Measurements from ENCODE around the gene LRP10. TPM values are rescaled to one million over a fixed set of nuclear protein-coding genes. Genes with fewer than 3 reads are reported as not detected.

The LRP10 gene
- total RNA-seq, 4 donors from 2014 or later, result 73.5 to 125 (median 96.6) TPM

DNA sequence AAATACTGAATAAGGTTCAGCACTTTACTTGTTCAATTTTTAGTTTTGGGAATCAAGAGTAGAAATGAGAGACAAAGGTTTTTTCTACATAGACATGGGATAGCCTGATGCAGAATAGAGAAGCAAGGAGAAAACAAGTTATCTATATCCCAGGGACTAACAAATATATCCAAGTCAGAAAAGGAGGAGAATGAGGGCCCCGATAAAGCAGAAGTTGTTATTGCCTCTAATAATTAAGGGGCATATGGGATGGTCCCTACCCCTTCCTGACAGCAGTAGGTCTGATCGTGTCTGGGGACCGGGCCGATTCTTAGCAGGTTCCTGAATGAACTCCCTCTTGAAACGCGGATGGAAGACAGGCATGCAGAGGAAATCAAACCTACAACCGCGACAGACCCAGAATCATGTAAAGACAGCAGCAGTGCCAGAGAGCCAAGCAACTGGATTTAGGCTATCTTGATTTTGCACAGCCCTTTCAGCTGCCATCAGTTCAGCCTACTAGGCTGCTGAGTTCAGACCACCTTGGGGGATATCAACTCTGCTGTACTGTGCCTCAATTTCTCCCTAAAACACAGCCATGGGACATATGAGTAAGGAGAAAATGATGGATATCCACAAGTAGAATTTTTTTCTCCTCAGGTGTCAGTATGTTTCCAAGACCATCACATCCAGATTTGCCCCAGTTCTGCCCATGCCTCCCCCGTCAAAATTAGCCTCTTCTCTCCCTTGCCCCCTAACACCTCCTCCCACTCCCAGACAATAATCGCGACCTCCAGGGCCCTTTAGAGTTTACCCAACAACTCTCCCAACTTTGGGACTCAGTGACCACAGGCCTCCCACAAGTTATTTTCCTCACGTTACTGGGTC is 56.9 kb downstream of the LRP10 start:
- DNase-seq (ENCODE audit: low spot score), result no peak
- no peak for TF ChIP-seq CTCF (IDR thresholded peaks at IDR 0.05)
- no peak for ATAC-seq (ENCODE audit: low FRiP score)

DNA sequence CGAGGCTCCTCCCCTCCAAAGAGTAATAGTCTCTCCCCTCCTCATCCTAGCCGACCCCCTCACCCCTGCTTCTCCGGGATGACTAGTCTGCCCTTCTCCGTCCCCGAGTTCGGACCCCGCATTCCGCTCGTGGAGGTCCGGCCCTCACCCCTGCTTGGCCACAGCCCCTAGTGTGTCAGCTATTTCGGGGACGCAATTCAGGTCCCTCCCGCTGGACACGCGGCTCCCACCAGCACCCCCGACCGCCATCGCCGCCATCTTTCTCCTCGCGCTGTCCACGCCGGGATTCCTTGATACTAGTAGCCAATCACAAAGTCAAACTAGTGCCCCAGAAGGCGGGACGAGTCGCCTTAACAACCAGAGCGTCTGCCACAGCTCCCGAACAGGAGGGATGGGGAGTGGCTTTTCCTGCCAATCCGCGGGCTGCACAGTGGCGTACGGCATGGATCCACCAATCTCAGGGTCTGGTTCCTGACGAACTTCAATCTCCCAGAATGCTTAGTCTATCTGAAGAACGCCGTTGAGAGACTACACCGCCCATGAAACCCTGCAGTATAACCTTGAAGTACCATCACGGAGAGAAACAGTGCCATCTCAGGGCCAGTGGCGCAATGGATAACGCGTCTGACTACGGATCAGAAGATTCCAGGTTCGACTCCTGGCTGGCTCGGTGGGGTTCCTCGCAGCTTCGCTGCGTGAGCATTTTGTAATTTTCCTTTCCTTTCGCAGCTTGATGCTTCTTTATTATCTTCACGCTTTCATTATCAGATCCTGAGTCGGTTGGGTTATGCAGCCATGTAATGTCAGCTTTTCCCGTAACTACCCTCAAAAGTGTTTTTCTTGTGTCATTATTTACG is 57.8 kb downstream of the LRP10 start, which contains the start of gene PRMT5:
Gene PRMT5, minus strand, starts transcription at position 273 of the 857 bp plus-strand sequence. Its CDS starts 15 bp downstream, at position 258.
- ATAC-seq (ENCODE audit: low FRiP score) (peak; percentile 99), DNase-seq (ENCODE audit: low spot score) (peak; percentile 94)
- no peak for TF ChIP-seq CTCF (IDR thresholded peaks at IDR 0.05)

GRCh38 chr14:22929961-22930364 is 58.4 kb downstream of the LRP10 start:
- ATAC-seq (ENCODE audit: low FRiP score) (peak; percentile 3), DNase-seq (ENCODE audit: low spot score) (no peak)
- TF ChIP-seq CTCF (IDR thresholded peaks at IDR 0.05), result no peak

Small RNA genes within 50 kb of the gene (small RNA-seq; reads per million reads assigned to genes)
- not detected for gene RF00019

Other genes with a start within 250 kb of the LRP10 start
- not detected for gene OR6J1, start 227.4 kb upstream of the LRP10 start, total RNA-seq
- gene OXA1L, start 105.1 kb upstream of the LRP10 start, total RNA-seq, result 100 to 1,000 TPM in 1 of 4 donors, 10 to 100 TPM in 3; 73.3 to 100 (median 98.6) TPM
- gene SLC7A7, start 56.3 kb upstream of the LRP10 start, total RNA-seq, result 10 to 100 TPM; 52.0 to 72.3 (median 64.0) TPM
- 10 to 100 TPM; 15.9 to 55.1 (median 37.7) TPM for gene MRPL52, start 41.9 kb upstream of the LRP10 start, total RNA-seq
- gene MMP14, start 35.2 kb upstream of the LRP10 start, total RNA-seq, result 100 to 1,000 TPM; 108 to 208 (median 166) TPM
- 1 to 10 TPM in 2 of 4 donors, under 1 TPM in 2; 0.24 to 3.3 (median 1.0) TPM for gene REM2, start 11.5 kb downstream of the LRP10 start, total RNA-seq
- gene RBM23, start 47.4 kb downstream of the LRP10 start, total RNA-seq, result 100 to 1,000 TPM in 2 of 4 donors, 10 to 100 TPM in 2; 48.7 to 127 (median 85.9) TPM
- 10 to 100 TPM; 38.8 to 54.9 (median 49.6) TPM for gene PRMT5, start 57.6 kb downstream of the LRP10 start, total RNA-seq
- gene HAUS4, start 85.3 kb downstream of the LRP10 start, total RNA-seq, result 10 to 100 TPM; 27.0 to 84.8 (median 32.0) TPM
- 10 to 100 TPM in 2 of 4 donors, 1 to 10 TPM in 2; 4.0 to 13.4 (median 9.9) TPM for gene AJUBA, start 110.8 kb downstream of the LRP10 start, total RNA-seq
- 10 to 100 TPM in 1 of 4 donors, 1 to 10 TPM in 3; 6.0 to 12.2 (median 8.4) TPM for gene C14orf93, start 138.4 kb downstream of the LRP10 start, total RNA-seq
- gene PSMB5, start 163.2 kb downstream of the LRP10 start, total RNA-seq, result 100 to 1,000 TPM; 126 to 150 (median 129) TPM
- gene PSMB11, start 170.5 kb downstream of the LRP10 start, total RNA-seq, result not detected
- gene CDH24, start 185.8 kb downstream of the LRP10 start, total RNA-seq, result 1 to 10 TPM; 1.6 to 4.9 (median 1.8) TPM
- gene ACIN1, start 223.4 kb downstream of the LRP10 start, total RNA-seq, result 100 to 1,000 TPM in 3 of 4 donors, 10 to 100 TPM in 1; 85.6 to 143 (median 120) TPM
- gene C14orf119, start 223.8 kb downstream of the LRP10 start, total RNA-seq, result 10 to 100 TPM; 39.2 to 46.7 (median 43.6) TPM
- gene CIROP, start 233.2 kb downstream of the LRP10 start, total RNA-seq, result under 1 TPM in 1 of 4 donors, not detected in 3; 0.25 TPM
- gene CEBPE, start 247.5 kb downstream of the LRP10 start, total RNA-seq, result 1 to 10 TPM in 1 of 4 donors, under 1 TPM in 2, not detected in 1; 0.36 to 2.7 (median 0.37) TPM